B cell (primary cell): ENCODE results near the gene PPP4C. TPM values are rescaled to one million over a fixed set of nuclear protein-coding genes. Genes with fewer than 3 reads are reported as not detected.

Source experiments
- ATAC-seq: fragments of 200-7000 bp; cut with Tn5 transposase; one replicate; pipeline ENCODE4 v1.10.0; 2021; ENCODE audit warnings: low read depth, mild to moderate bottlenecking, moderate number of reproducible peaks, moderate library complexity
- CTCF ChIA-PET: fragments of 350-600 bp; sonication (Branson Sonifier 250); formaldehyde crosslinking; loops from one replicate; lab custom pipeline; 2021; ENCODE audit warnings: antibody characterized with exemption, inconsistent platforms; lab: Charles Lee
- POLR2A ChIA-PET: fragments of 350-600 bp; sonication (Branson Sonifier 250); formaldehyde crosslinking; loops from one replicate; lab custom pipeline; 2021; ENCODE audit warnings: antibody characterized with exemption; lab: Charles Lee
- DNase-seq: peaks from one replicate; pipeline ENCODE4 v3.0.0; 2013
- H2AFZ ChIP-seq: 2 replicates; pipeline ENCODE4 v1.6.1; 2012; ENCODE audit warnings: mild to moderate bottlenecking, low read depth, low read length; ENCODE audit not compliant: insufficient read depth, poor library complexity, severe bottlenecking
- H3K27ac ChIP-seq, 2 donors: 1 replicate in 1 of 2; 2 replicates in 1 of 2; pipeline ENCODE4 v1.5.1; 2012 to 2013; ENCODE audit warnings: low read length in 2 of 2, mild to moderate bottlenecking in 2 of 2, moderate library complexity in 1 of 2
- H3K27me3 ChIP-seq, 4 experiments: fragments of 200-600 bp in 1 of 4; sonication (generic) in 1 of 4; replicated peaks in 1 of 4; 1 replicate in 2 of 4; 2 replicates in 2 of 4; pipeline versions ENCODE4 v1.6.1 to v1.7.0; 2013 to 2016; ENCODE audit warnings: low read length in 3 of 4, mild to moderate bottlenecking in 2 of 4, mixed read lengths in 1 of 4, moderate library complexity in 1 of 4; ENCODE audit not compliant: insufficient read depth in 4 of 4, control insufficient read depth in 3 of 4; ENCODE audit errors: control extremely low read depth in 1 of 4
- H3K36me3 ChIP-seq, 2 experiments: replicated peaks in 1 of 2; 1 replicate in 1 of 2; 2 replicates in 1 of 2; pipeline versions ENCODE4 v1.6.1 to v1.7.1; 2013; ENCODE audit warnings: low read length in 1 of 2; ENCODE audit not compliant: insufficient read depth in 2 of 2, control insufficient read depth in 1 of 2; ENCODE audit errors: control extremely low read depth in 1 of 2, extremely low read depth in 1 of 2
- H3K4me1 ChIP-seq, 2 donors: fragments of 200-600 bp in 1 of 2; sonication (generic) in 1 of 2; 1 replicate in 1 of 2; 2 replicates in 1 of 2; pipeline versions ENCODE4 v1.5.1 to v1.6.1; 2013 to 2017; ENCODE audit warnings: low read length in 2 of 2; ENCODE audit not compliant: control insufficient read depth in 2 of 2, insufficient read depth in 2 of 2
- H3K4me2 ChIP-seq: replicated peaks from 2 replicates; pipeline ENCODE3; 2012; ENCODE audit warnings: mild to moderate bottlenecking, low read depth, low read length; ENCODE audit not compliant: poor library complexity, severe bottlenecking
- H3K4me3 ChIP-seq, 5 experiments: fragments of 200-600 bp in 1 of 5; sonication (generic) in 1 of 5; 1 replicate in 3 of 5; 2 replicates in 2 of 5; pipeline versions ENCODE4 v1.5.1 to v1.7.0; 2011 to 2016; ENCODE audit warnings: low read length in 4 of 5, mild to moderate bottlenecking in 4 of 5, low read depth in 2 of 5, control low read depth in 1 of 5, moderate library complexity in 1 of 5; ENCODE audit not compliant: insufficient read depth in 1 of 5; ENCODE audit errors: control extremely low read depth in 1 of 5, extremely low read depth in 1 of 5
- H3K79me2 ChIP-seq: fragments of 200-600 bp; sonication (generic); one replicate; pipeline ENCODE4 v1.6.0; 2016; ENCODE audit warnings: low read length; ENCODE audit not compliant: control insufficient read depth, insufficient read depth
- H3K9ac ChIP-seq: fragments of 200-600 bp; sonication (generic); 2 replicates; pipeline ENCODE4 v1.6.1; 2017; ENCODE audit warnings: mild to moderate bottlenecking, low read length, moderate library complexity
- H3K9me3 ChIP-seq, 3 donors: one replicate each; pipeline versions ENCODE4 v1.6.1 to v1.7.1; 2013; ENCODE audit warnings: low read length in 2 of 3; ENCODE audit not compliant: control insufficient read depth in 2 of 3, insufficient read depth in 1 of 3; ENCODE audit errors: control extremely low read depth in 1 of 3
- H4K20me1 ChIP-seq: 2 replicates; pipeline ENCODE4 v1.6.0; 2012; ENCODE audit warnings: mild to moderate bottlenecking, low read length; ENCODE audit not compliant: insufficient read depth, control insufficient read depth, poor library complexity, severe bottlenecking
- H3K27ac Mint-ChIP-seq: one replicate; pipeline ENCODE4 v1.8.0; 2021; ENCODE audit warnings: mixed read lengths
- H3K27me3 Mint-ChIP-seq: one replicate; pipeline ENCODE4 v1.8.0; 2021; ENCODE audit warnings: mixed read lengths
- H3K4me1 Mint-ChIP-seq: one replicate; pipeline ENCODE4 v1.8.0; 2021; ENCODE audit warnings: mixed read lengths
- H3K4me3 Mint-ChIP-seq: one replicate; pipeline ENCODE4 v1.8.0; 2021; ENCODE audit warnings: mixed read lengths
- H3K9me3 Mint-ChIP-seq: one replicate; pipeline ENCODE4 v1.8.0; 2022; ENCODE audit warnings: mixed read lengths; ENCODE audit not compliant: insufficient read depth
- CTCF ChIP-seq: fragments of 200-600 bp; IDR thresholded peaks from one replicate; pipeline ENCODE4 v1.8.0; 2022; ENCODE audit warnings: antibody characterized with exemption, mild to moderate bottlenecking
- EZH2 ChIP-seq: IDR thresholded peaks from 2 replicates; pipeline ENCODE4 v1.6.1; 2012; ENCODE audit warnings: borderline replicate concordance, low read depth, mild to moderate bottlenecking, moderate library complexity, low read length; ENCODE audit not compliant: insufficient read depth, poor library complexity, severe bottlenecking
- WGBS: methylation state at CpG from one replicate; pipeline ENCODE4 v1.1.5; 2013; ENCODE audit warnings: missing lambda C conversion rate; ENCODE audit not compliant: insufficient coverage; 5-methylcytosine and 5-hydroxymethylcytosine counted together
- intact Hi-C: fragments of 100-400 bp; cut with micrococcal nuclease; formaldehyde crosslinking; loops from one replicate; pipeline ENCODE4 v1.10.0; 2022
- polyA plus RNA-seq: library from polyadenylated mRNA; depleted of rRNA; stranded (reverse); fragments of >200 nt; gene quantifications from 2 replicates; pipeline ENCODE4 v1.2.3, GENCODE V29; 2012
- total RNA-seq, 2 donors: library from RNA; stranded (reverse); fragments of 120-200 nt in 1 of 2; gene quantifications; 1 replicate in 1 of 2; 2 replicates in 1 of 2; pipeline versions ENCODE4 v1.2.3 to v1.2.4, GENCODE V29; 2013 to 2022

PPP4C gene
- total and polyA plus RNA-seq, 2 donors (not counting 1 experiment from before 2014, with no cell fraction given): 93.3 to 106 TPM

GRCh38 chr16:30027588-30028437 lies 48.0 kb upstream of the PPP4C start:
- no peak for TF ChIP-seq CTCF
- TF ChIP-seq EZH2: no peak
- Mint-ChIP-seq H3K4me1 (peaks cover 10% of the 10 kb centered on the region), H3K9me3 (no peaks in the 10 kb centered on the region), H3K27ac (no peak overlapping the region), H3K4me3 (no peak overlapping the region), H3K27me3 (peaks cover 53% of the 10 kb centered on the region)
- 48% methylated on average over 10 of the region's 13 CpGs for WGBS
- Histone ChIP-seq H3K4me2 (no peak overlapping the region), H3K4me3 (no peak overlapping the region), H4K20me1 (no peaks in the 10 kb centered on the region), H2AFZ (no peak overlapping the region), H3K36me3 (no peaks in the 10 kb centered on the region), H3K27ac (no peak overlapping the region), H3K9me3 (peaks cover 0 to 15% (median 0%) of the 10 kb centered on the region in 3 donors), H3K79me2 (no peaks in the 10 kb centered on the region), H3K27me3 (peaks cover 0 to 55% (median 28%) of the 10 kb centered on the region in 4 experiments), H3K4me1 (peaks cover 10 to 21% of the 10 kb centered on the region in 2 donors), H3K9ac (no peak overlapping the region)
- intact Hi-C loops: no loop called here
- DNase-seq: no peak
- ChIA-PET CTCF (no interaction called here), POLR2A (no interaction called here)
- no peak for ATAC-seq

GRCh38 chr16:30028438-30029076 lies 47.2 kb upstream of the PPP4C start:
- ChIA-PET CTCF (no interaction called here), POLR2A (no interaction called here)
- no peak overlapping the region for H3K9ac ChIP-seq
- Mint-ChIP-seq H3K4me1 (peaks cover 10% of the 10 kb centered on the region), H3K4me3 (no peak overlapping the region), H3K27ac (no peak overlapping the region), H3K27me3 (peaks cover 53% of the 10 kb centered on the region), H3K9me3 (no peaks in the 10 kb centered on the region)
- no peak overlapping the region for H3K4me3 ChIP-seq
- 15% methylated on average over 14 of the region's 18 CpGs for WGBS
- DNase-seq (no peak), ATAC-seq (peak; percentile 45)
- H2AFZ ChIP-seq: no peak overlapping the region
- H3K36me3 ChIP-seq: no peaks in the 10 kb centered on the region
- H3K9me3 ChIP-seq: peaks cover 0 to 15% (median 0%) of the 10 kb centered on the region in 3 donors
- H4K20me1 ChIP-seq: no peaks in the 10 kb centered on the region
- no peak for TF ChIP-seq EZH2
- TF ChIP-seq CTCF: no peak
- no peaks in the 10 kb centered on the region for H3K79me2 ChIP-seq
- peaks cover 0 to 61% (median 28%) of the 10 kb centered on the region in 4 experiments for H3K27me3 ChIP-seq
- peaks cover 10 to 21% of the 10 kb centered on the region in 2 donors for H3K4me1 ChIP-seq
- intact Hi-C loops: no loop called here
- no peak overlapping the region for H3K27ac ChIP-seq
- no peak overlapping the region for H3K4me2 ChIP-seq
